ENCODE measurements around the gene DDX3X. TPM values are rescaled to one million over a fixed set of nuclear protein-coding genes. Genes with fewer than 3 reads are reported as not detected.

Gene DDX3X
- total RNA-seq, 1 experiment from 2014 or later: 338 TPM

- Mint-ChIP-seq H3K27ac (no peak overlapping the region), H3K4me1 (no peaks in the 10 kb centered on the region), H3K4me3 (no peak overlapping the region), H3K9me3 (peaks cover 59 to 66% of the 10 kb centered on the region in 2 experiments), H3K27me3 (ENCODE audit: low read depth) (no peaks in the 10 kb centered on the region), H3K36me3 (ENCODE audit: insufficient read depth in 1 of 3, low read depth in 3 of 3) (peaks cover 0 to 6% (median 0%) of the 10 kb centered on the region in 3 experiments; a peak in 3 of 7 replicates)
- Histone ChIP-seq H2BK20ac (ENCODE audit: low read depth, low read length, poor library complexity, severe bottlenecking) (no peak overlapping the region), H2AK5ac (ENCODE audit: insufficient read length, low read length) (no peak overlapping the region), H3K9me3 (ENCODE audit: control insufficient read depth, low read depth, low read length) (no peaks in the 10 kb centered on the region), H3K4me2 (ENCODE audit: insufficient read depth, insufficient read length, low read length) (no peak overlapping the region), H3T11ph (ENCODE audit: low read length) (no peak overlapping the region), H3K27ac (ENCODE audit: insufficient read length, low read depth, low read length) (no peak overlapping the region), H3K18ac (ENCODE audit: insufficient read length, low read depth, low read length) (no peak overlapping the region), H4K91ac (ENCODE audit: insufficient read length, low read depth, low read length) (no peak overlapping the region), H3K4ac (ENCODE audit: low read depth, low read length) (no peak overlapping the region), H2BK5ac (ENCODE audit: insufficient read length, low read length) (no peak overlapping the region), H2BK12ac (ENCODE audit: insufficient read length, low read depth, low read length) (no peak overlapping the region), H3K79me2 (ENCODE audit: insufficient read depth, low read length) (no peaks in the 10 kb centered on the region), H3K14ac (ENCODE audit: insufficient read depth, low read length) (no peak overlapping the region), H3K56ac (ENCODE audit: insufficient read length, low read depth, low read length) (no peak overlapping the region), H3K23ac (ENCODE audit: insufficient read length, low read depth, low read length) (no peak overlapping the region), H3K79me1 (ENCODE audit: insufficient read depth, low read depth, low read length, poor library complexity, severe bottlenecking) (no peaks in the 10 kb centered on the region), H4K5ac (ENCODE audit: insufficient read length, low read depth, low read length) (no peak overlapping the region), H4K8ac (replicated peaks; ENCODE audit: insufficient read length, low read depth, low read length) (no peak overlapping the region), H3K23me2 (ENCODE audit: insufficient read length, low read depth, low read length, poor library complexity, severe bottlenecking) (no peaks in the 10 kb centered on the region), H3K4me1 (ENCODE audit: insufficient read depth, low read length) (no peaks in the 10 kb centered on the region), H3K27me3 (ENCODE audit: insufficient read depth, low read length) (no peaks in the 10 kb centered on the region), H2BK15ac (ENCODE audit: low read depth, low read length) (no peak overlapping the region), H2AFZ (ENCODE audit: low read length) (no peak overlapping the region), H3K9ac (ENCODE audit: extremely low read depth, insufficient read length, low read length) (no peak overlapping the region), H4K20me1 (ENCODE audit: control insufficient read depth, insufficient read depth, insufficient read length) (no peaks in the 10 kb centered on the region), H2BK120ac (ENCODE audit: low read depth, low read length, poor library complexity, severe bottlenecking) (no peak overlapping the region)
- DNase-seq: no peak
- no CpG with 5 or more reads among the region's 20 CpGs for WGBS (ENCODE audit: extremely low coverage, insufficient read length, low lambda C conversion rate)
- no peak for TF ChIP-seq CTCF (conservative IDR thresholded peaks at IDR 0.05)
These were observed 10.9 kb upstream of the DDX3X start for GRCh38 chrX:41322821-41323603.
